GM19238 (cell line): ENCODE measurements around the gene PILRB.
"Not testable (repeated sequence)": the region's sequence is repeated elsewhere in the genome, so short reads cannot be mapped to it uniquely, and the experiment has no call there.

ENCODE experiments used
- DNase-seq: peaks from one replicate; pipeline ENCODE4 v3.0.0; 2011; ENCODE audit warnings: low spot score; ENCODE audit not compliant: insufficient read length

The PILRB gene

DNA sequence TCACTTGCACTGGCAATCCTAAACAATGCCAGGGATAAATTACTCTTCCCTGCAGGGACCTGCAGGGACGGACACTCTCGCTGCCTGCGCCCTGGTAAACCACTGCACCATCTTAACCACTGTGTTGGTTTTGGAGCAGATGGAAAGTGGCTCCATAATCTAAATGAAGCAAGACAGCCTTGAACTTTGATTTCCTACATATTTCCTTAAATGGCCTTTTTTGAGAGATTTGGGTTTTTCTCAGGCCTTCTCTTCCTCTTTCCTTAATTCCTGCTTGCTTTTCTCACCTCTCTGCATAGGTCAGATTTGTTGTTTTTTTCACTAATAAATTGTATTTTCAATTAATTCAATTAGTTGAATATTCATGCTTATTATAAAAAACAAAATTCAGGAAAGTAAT lies 18.1 kb downstream of the PILRB start:
- no peak for DNase-seq

DNA sequence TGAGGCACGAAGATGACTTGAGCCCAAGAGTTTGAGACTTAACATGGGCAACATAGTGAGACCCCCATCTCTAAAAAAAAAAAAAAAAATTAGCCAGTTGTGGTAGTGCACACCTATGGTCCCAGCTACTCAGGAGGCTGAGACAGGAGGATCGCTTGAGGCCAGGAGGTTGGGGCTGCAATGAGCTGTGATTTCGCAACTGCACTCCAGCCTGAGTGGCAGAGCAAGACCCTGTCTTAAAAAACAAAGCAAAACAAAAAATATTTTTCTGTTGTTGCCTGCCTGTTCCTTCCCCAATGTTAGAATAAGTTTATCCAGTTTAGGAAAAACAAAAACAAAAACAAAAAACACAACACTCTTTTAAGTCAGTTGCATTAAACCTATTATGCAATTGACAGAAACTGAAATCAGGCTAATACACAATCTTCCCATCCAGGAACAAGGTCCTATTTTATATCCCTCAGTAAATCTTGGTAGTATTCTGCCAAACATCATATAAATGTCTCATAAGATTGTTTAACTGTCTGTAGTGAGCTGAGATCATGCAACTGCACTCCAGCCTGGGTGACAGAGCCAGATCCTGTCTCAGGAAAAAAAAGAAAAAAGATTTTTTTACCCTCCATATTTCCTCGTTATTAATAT lies 20.3 kb downstream of the PILRB start:
- no peak for DNase-seq

GRCh38 chr7:100380196-100380595 lies 22.3 kb downstream of the PILRB start:
- DNase-seq: no peak

- DNase-seq: not testable (repeated sequence)
These were observed 23.8 kb downstream of the PILRB start for GRCh38 chr7:100381531-100382233.

- not testable (repeated sequence) for DNase-seq
These were observed 24.4 kb downstream of the PILRB start for GRCh38 chr7:100382234-100382853.

DNA sequence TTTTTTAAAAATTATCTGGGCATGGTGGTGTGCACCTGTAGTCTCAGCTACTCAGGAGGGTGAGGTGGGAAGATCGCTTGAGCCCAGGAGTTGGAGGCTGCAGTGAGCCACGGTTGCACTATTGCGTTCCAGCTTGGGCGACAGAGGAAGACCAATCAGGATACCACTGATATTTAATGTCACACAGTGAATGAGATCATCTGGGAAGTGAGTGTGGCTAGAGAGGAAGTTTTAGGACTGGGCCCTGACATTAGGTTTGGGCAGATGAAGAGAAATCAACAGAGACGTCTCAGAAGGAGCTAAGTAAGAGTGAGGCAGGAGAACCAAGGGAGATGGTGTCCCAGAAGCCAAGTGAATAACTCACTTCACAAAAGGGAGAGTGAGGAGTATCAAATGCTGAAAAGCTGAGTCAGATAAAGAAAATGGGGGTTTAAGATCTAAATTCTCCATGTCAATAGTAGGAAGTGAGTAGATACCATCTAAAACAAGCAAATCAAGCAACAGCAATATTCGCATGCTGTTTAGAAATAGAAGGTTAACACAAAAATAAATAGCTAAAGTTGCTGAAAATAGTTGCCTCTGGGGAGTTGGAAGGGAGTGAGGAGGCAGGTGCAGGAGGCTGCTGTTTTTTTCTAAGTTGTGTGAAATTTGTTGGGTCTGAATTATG lies 26.8 kb downstream of the PILRB start:
- no peak for DNase-seq

GRCh38 chr7:100386940-100387339 lies 29.0 kb downstream of the PILRB start:
- DNase-seq: no peak

GRCh38 chr7:100387695-100388094 lies 29.8 kb downstream of the PILRB start:
- DNase-seq: no peak

- DNase-seq: no peak
These were observed 31.6 kb downstream of the PILRB start for GRCh38 chr7:100389437-100390088.

DNA sequence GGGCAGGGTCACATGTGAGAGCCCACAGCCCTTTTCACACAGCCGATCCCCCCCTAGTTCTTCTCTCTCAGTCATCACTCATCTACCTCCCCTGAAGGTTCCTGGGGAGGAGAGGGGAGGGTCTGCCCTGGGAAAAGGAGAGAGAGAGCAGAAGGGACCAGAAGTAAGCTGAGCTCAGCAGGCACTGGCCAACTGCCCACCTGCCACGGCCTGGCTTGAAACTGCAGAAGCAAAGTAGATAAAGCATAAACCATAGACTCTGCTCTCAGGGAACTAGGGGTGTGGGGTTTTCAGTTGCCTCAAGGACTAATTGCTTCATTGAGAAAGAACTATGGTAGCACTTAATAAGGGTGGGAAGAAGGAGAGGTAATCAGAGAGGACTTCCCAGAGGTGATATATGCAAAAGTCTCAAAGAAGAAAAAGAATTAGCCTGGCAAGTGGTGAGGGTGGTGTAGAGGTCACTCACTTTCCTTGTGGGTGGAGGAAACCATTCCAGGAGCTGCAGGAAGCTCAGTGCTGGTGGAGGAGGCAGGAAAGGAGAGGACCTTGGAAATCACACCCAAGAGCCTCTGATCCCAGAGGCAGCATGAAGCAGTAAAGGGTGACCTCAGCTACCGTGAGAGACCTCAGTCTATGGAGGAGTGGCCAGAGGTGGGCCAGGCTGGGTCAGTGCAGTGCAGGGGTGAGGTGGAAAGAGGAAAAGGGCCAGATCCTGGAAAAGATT lies 32.5 kb downstream of the PILRB start:
- no peak for DNase-seq

- no peak for DNase-seq
These were observed 35.5 kb downstream of the PILRB start for GRCh38 chr7:100393233-100393905.

GRCh38 chr7:100394077-100394476 lies 36.2 kb downstream of the PILRB start:
- no peak for DNase-seq

- DNase-seq: peak; percentile 56
These were observed 38.6 kb downstream of the PILRB start for GRCh38 chr7:100396421-100396982.

GRCh38 chr7:100397315-100398081 lies 39.6 kb downstream of the PILRB start:
- no peak for DNase-seq

GRCh38 chr7:100398239-100398638 lies 40.3 kb downstream of the PILRB start:
- no peak for DNase-seq

- no peak for DNase-seq
These were observed 42.1 kb downstream of the PILRB start for GRCh38 chr7:100400041-100400440.

DNA sequence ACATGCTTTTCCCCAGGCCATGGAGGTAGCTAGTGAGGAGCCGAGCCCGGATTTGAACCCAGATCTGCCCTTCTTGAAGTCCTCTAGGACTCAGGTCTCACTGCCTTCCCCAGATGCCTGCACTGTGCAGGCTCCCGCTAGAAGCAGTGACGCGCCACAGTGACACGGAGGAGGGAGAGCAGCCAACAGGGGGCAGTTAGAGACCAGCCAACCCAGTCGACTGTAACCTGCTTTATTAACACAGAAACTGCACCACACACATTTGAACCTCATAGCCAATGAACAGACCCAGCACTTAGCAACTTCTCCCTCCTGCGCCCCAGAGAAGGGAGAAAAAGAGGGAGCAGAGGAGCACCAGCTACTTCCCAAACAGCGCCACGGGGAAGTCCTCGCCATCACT lies 42.7 kb downstream of the PILRB start:
- DNase-seq: no peak

GRCh38 chr7:100401811-100402210 lies 43.9 kb downstream of the PILRB start:
- DNase-seq: no peak

DNA sequence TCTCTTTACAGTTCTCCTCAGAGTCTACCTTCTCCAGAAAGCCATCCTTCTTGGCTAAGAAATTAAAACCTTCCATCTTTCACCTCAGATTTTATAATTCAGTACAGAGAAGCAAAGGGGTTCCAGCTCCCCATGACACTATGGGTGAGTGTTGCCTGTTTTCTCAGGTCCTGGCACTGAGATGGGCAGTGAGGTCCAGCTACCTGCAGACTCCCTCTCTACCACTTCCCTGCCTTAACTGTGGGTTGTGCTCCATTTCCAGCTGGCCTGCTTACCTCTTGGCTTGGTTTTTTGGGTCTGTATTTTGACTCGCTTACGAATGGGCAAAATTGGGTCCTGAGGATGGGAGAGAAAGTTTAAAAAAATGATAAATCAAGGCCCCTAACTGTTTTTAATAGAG lies 44.3 kb downstream of the PILRB start:
- no peak for DNase-seq
